HG02763 (cell line): ENCODE results near the gene DNAJA4.
"Not testable (repeated sequence)": the region's sequence is repeated elsewhere in the genome, so short reads cannot be mapped to it uniquely, and the experiment has no call there.

ENCODE experiments used
- ATAC-seq: cut with Tn5 transposase; IDR thresholded peaks from one replicate; pipeline ENCODE4 v1.9.1; 2021; ENCODE audit warnings: mild to moderate bottlenecking, moderate library complexity; ENCODE audit not compliant: unreplicated experiment

The DNAJA4 gene

GRCh38 chr15:78243491-78243941, 20.8 kb upstream of the DNAJA4 start:
- ATAC-seq, result no peak

- ATAC-seq, result no peak
These were observed 20.3 kb upstream of the DNAJA4 start for GRCh38 chr15:78244101-78244500.

DNA sequence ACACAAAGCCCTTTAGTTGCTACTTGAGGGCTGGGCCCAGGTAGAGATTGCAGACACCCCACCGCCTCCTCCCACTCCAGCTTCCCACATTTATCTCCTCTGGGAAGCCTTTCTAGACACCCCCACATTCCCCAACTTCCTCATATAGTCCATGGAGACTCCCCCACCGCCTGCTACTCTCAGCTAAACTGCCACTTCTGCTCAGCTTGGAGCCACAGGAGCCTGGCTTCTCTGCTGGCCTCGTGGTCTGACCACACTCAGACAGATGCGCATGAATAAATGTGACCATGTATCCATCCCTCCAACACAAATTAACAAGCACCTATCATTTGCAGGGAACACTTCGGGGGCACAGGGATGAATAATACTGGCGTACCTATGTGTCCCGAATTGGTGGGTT, 19.5 kb upstream of the DNAJA4 start:
- ATAC-seq, result no peak

- not testable (repeated sequence) for ATAC-seq
These were observed 19.0 kb upstream of the DNAJA4 start for GRCh38 chr15:78245392-78245791.

DNA sequence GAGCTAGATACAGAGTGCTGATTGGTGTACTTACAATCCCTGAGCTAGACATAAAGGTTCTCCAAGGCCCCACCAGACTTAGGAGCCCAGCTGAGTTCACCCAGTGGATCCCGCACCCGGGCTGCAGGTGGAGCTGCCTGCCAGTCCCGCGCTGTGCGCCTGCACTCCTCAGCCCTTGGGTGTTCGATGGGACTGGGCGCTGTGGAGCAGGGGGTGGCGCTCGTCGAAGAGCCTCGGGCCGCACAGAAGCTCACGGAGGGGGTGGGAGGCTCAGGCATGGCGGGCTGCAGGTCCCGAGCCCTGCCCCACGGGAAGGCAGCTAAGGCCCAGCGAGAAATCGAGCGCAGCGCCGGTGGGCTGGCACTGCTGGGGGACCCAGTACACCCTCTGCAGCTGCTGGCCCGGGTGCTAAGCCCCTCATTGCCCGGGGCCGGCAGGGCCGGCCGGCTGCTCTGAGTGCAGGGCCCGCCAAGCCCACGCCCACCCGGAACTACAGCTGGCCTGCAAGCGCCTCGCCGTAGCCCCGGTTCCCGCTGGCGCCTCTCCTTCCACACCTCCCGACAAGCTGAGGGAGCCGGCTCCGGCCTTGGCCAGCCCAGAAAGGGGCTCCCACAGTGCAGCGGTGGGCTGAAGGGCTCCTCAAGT, 18.3 kb upstream of the DNAJA4 start:
- not testable (repeated sequence) for ATAC-seq

- ATAC-seq, result no peak
These were observed 16.5 kb upstream of the DNAJA4 start for GRCh38 chr15:78247911-78248310.

- ATAC-seq, result no peak
These were observed 15.2 kb upstream of the DNAJA4 start for GRCh38 chr15:78249131-78249530.

DNA sequence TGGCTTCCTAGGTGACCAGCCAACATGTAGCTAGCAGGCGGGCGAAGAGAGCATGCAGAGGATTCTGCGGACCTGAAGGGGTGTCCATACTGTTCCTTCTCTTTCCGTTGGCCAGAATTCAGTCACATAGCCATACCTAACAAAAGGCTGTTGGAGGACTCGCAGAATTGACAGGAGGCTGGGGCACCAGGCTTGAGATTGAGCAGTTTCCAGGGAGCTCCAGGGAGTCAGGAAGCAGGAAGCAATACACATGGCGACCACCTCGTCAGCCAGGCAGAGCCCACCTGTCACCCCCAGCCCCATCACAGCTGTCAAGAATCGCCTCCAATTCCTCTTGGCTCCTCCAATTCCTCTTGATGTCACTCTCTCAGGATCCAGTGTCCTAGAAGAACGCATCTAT, 13.2 kb upstream of the DNAJA4 start:
- no peak for ATAC-seq

GRCh38 chr15:78255421-78256043, 8.8 kb upstream of the DNAJA4 start:
- ATAC-seq, result no peak

- ATAC-seq, result no peak
These were observed 8.3 kb upstream of the DNAJA4 start for GRCh38 chr15:78256044-78256437.

DNA sequence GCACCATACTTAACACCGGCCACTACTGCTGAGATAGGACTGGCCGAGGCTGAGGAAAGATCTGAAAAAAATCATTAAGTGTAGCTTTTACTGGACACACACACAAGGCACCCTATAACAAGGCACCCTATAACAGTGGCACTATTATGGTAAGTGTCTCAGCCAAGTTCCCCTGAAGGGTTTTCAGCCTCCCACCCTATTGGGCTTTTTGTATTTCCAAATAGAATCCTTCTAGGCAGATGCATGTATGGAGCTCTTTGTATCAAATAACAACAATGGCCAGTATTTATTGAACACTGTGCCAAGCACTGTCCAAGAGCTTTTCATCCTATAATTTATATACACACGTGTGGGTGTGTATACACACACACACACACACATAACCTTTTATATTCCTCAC, 6.7 kb upstream of the DNAJA4 start:
- ATAC-seq, result no peak

DNA sequence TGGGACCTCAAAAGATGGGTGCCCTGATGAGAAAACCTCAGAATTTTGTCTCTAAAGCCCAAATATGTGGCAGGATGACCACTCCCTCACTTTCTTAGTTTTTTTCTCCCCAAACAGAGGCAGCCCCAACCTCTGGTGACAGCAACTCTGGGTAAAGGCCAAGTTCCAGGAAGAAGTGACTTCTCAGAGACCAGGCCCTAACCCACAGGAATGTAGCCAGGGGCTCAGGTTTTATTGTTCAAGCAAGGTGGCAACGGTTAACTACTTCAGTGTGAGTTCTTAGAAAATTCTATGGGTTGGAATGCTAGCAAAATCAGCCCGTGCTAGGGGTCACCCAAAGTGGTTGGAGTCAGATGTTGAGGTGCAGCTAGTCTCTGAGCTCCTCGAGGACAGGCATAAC, 5.1 kb upstream of the DNAJA4 start:
- no peak for ATAC-seq

GRCh38 chr15:78260489-78260888, 3.9 kb upstream of the DNAJA4 start:
- no peak for ATAC-seq

DNA sequence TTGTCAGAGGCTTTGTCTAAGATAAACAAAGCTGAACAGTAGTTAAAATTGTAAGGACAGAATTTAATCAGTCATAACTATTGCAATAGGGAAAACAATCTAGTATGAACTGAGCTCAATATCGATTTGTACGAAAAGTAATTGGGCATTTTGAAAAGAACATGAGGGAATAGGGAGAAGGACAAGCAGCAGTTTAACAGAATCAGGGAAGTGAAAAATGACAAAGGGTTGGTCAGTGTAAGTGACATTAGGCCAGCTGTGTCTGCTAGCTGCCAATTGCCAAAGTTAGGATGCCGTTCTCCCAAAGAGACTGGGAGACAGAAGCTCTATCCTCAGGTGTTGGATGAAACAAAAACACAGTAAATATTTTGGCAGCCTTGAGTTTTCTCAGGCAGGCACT, 3.3 kb upstream of the DNAJA4 start:
- ATAC-seq, result no peak

DNA sequence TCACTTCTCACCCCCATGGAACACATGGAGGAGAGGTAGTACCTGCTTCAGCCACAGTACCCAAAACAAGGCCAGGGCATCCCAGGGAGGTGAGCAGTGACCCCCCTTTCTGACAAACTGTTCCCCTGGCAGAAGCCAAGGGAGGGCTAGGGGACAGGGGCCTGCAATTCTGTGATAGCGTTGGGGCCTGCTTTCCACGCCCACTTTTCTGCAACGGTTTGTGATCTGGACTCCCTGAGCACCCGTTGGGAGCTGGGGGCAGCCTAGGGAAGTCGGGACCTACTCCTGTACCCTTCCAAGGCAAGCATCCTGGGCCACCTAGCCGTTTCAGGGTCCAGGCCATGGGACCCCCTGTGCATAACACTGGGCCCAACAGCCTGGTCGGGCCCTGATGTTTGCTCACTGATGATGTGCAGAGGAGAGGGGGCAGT, 996 bp upstream of the DNAJA4 start:
- no peak for ATAC-seq

- no peak for ATAC-seq
These were observed 457 bp upstream of the DNAJA4 start for GRCh38 chr15:78263907-78264303.

GRCh38 chr15:78265137-78265460, 737 bp downstream of the DNAJA4 start:
- ATAC-seq, result no peak

DNA sequence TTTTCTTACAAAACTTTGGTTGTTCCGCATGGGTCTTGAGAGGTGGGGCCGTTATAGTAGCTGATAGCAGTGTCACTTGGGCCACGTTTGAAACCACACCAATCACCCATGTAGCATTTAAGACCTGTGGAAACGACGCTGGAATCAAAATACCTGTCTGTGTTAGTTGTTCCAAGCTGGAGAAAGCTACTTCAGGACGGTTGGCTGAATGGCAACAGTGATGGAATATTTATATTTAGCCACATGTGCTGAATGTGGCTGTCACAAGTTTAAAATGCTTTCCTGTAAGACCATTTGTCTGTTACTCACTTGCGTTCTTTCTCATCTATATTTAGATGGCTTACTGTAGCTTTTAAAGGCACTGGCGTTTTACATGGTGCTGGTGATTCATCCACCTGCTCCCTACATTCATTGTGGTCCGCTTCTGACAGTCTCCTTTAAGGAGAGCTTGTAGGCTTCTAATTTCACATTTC, 1.4 kb downstream of the DNAJA4 start:
- ATAC-seq, result no peak

- ATAC-seq, result no peak
These were observed 1.9 kb downstream of the DNAJA4 start for GRCh38 chr15:78266229-78266628.

GRCh38 chr15:78266806-78267205, 2.4 kb downstream of the DNAJA4 start:
- no peak for ATAC-seq

DNA sequence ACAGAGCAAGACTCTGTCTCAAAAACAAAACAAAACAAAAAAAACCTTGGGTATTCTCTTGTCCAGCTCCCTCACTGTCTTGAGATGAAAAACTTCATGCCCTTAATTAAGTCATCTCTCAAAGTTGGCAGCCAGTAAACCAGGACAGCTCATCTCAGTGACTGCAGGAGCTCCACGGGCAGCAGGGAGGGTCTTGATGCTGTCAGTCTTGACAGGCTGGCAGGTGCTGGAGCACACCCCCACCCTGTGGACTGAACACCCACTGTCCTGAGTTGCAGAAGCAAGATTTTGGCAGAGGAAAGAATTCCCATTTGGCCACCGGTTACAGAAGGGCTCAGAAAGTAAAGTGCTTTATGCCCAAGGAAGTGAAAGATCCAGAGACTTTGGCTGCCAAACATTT, 8.0 kb downstream of the DNAJA4 start:
- ATAC-seq, result no peak

DNA sequence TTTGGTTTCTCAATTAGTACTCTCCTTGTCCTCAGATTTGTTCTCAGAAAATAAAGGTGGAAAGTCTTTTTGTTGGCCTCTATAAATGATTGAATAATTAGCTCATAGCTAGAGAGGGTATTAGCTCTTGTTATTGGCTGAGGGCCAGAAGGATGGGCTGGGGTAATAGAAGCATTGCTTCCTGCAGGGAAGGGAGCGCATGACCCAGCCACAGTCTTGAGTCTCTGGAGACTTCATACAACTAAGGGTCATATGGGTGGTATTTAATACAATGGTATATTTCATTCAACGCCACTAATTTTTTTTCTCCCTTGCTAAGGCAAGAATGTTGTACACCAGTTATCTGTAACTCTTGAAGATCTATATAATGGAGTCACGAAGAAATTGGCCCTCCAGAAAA, 8.4 kb downstream of the DNAJA4 start:
- ATAC-seq, result no peak

DNA sequence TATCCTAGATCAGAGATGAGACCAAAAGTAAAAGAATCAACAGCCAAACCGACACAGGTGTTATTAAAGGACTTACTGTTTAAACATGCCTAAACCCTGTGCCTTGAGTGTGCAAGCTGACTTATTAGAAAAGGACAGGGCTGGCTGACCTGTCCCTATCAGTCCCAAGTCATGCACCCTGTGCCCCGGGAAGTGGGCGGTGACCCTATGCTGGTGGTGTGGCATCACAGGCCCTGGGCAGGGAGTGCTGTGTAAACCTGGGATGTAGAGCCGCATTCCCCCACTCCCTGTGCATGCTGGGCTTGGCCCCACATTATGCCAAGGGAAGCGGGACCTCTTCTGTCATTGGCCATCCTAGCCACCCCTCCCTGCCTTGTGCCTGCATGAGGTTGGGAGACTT, 10.6 kb downstream of the DNAJA4 start:
- no peak for ATAC-seq
